ENCODE measurements around the gene PTPRH. TPM values are rescaled to one million over a fixed set of nuclear protein-coding genes. Genes with fewer than 3 reads are reported as not detected.

PTPRH gene
- total RNA-seq, 1 experiment from 2014 or later, result 0.39 TPM

- no peak for DNase-seq (ENCODE audit: low read depth)
These were observed 76.7 kb downstream of the PTPRH start for GRCh38 chr19:55132453-55133129.

- no peak for DNase-seq (ENCODE audit: low read depth)
These were observed 77.9 kb downstream of the PTPRH start for GRCh38 chr19:55131421-55131820.

Small RNA genes lying within 50 kb of the gene (small RNA-seq; reads per million reads assigned to genes)
- gene MIR6802, result not detected
- gene MIR6803, result not detected
- gene MIR6804, result not detected
- not detected for gene RF01210

Other genes with a start within 250 kb of the PTPRH start
- gene NLRP2, start 243.1 kb downstream of the PTPRH start, total RNA-seq (2014; rRNA removed; shearing (Covaris generic)), result not detected in 2 replicates
- gene GP6, start 171.2 kb downstream of the PTPRH start, total RNA-seq (2014; rRNA removed; shearing (Covaris generic)), result 0.03 and 0.05 TPM in 2 replicates
- gene RDH13, start 146.4 kb downstream of the PTPRH start, total RNA-seq (2014; rRNA removed; shearing (Covaris generic)), result 15.6 and 18.6 TPM in 2 replicates
- gene EPS8L1, start 133.6 kb downstream of the PTPRH start, total RNA-seq (2014; rRNA removed; shearing (Covaris generic)), result 7.3 and 7.8 TPM in 2 replicates
- gene PPP1R12C, start 91.9 kb downstream of the PTPRH start, total RNA-seq (2014; rRNA removed; shearing (Covaris generic)), result 51.1 and 57.6 TPM in 2 replicates
- gene TNNT1, start 60.3 kb downstream of the PTPRH start, total RNA-seq (2014; rRNA removed; shearing (Covaris generic)), result 28.7 and 33.4 TPM in 2 replicates
- not detected in 2 replicates for gene TNNI3, start 51.8 kb downstream of the PTPRH start, total RNA-seq (2014; rRNA removed; shearing (Covaris generic))
- gene DNAAF3, start 42.9 kb downstream of the PTPRH start, total RNA-seq (2014; rRNA removed; shearing (Covaris generic)), result 2.0 and 2.2 TPM in 2 replicates
- not detected in 2 replicates for gene SYT5, start 29.2 kb downstream of the PTPRH start, total RNA-seq (2014; rRNA removed; shearing (Covaris generic))
- gene TMEM86B, start 19.3 kb upstream of the PTPRH start, total RNA-seq (2014; rRNA removed; shearing (Covaris generic)), result 1.7 and 1.8 TPM in 2 replicates
- 64.6 and 82.5 TPM in 2 replicates for gene PPP6R1, start 49.5 kb upstream of the PTPRH start, total RNA-seq (2014; rRNA removed; shearing (Covaris generic))
- gene HSPBP1, start 70.6 kb upstream of the PTPRH start, total RNA-seq (2014; rRNA removed; shearing (Covaris generic)), result 77.4 and 77.8 TPM in 2 replicates
- gene BRSK1, start 74.5 kb upstream of the PTPRH start, total RNA-seq (2014; rRNA removed; shearing (Covaris generic)), result 1.7 and 7.6 TPM in 2 replicates
- gene TMEM150B, start 115.8 kb upstream of the PTPRH start, total RNA-seq (2014; rRNA removed; shearing (Covaris generic)), result not detected in 2 replicates
- 2.4 and 5.8 TPM in 2 replicates for gene KMT5C, start 130.4 kb upstream of the PTPRH start, total RNA-seq (2014; rRNA removed; shearing (Covaris generic))
- not detected in 2 replicates for gene COX6B2, start 145.2 kb upstream of the PTPRH start, total RNA-seq (2014; rRNA removed; shearing (Covaris generic))
- not detected in 2 replicates for gene GARIN5B, start 153.8 kb upstream of the PTPRH start, total RNA-seq (2014; rRNA removed; shearing (Covaris generic))
- 52.7 and 56.0 TPM in 2 replicates for gene IL11, start 161.0 kb upstream of the PTPRH start, total RNA-seq (2014; rRNA removed; shearing (Covaris generic))
- gene TMEM190, start 167.3 kb upstream of the PTPRH start, total RNA-seq (2014; rRNA removed; shearing (Covaris generic)), result not detected in 2 replicates
- gene TMEM238, start 174.8 kb upstream of the PTPRH start, total RNA-seq (2014; rRNA removed; shearing (Covaris generic)), result 1.1 and 1.3 TPM in 2 replicates
- gene RPL28, start 176.4 kb upstream of the PTPRH start, total RNA-seq (2014; rRNA removed; shearing (Covaris generic)), result 733 and 1,703 TPM in 2 replicates
- gene UBE2S, start 198.3 kb upstream of the PTPRH start, total RNA-seq (2014; rRNA removed; shearing (Covaris generic)), result 646 and 1,047 TPM in 2 replicates
- not detected in 2 replicates for gene SHISA7, start 233.8 kb upstream of the PTPRH start, total RNA-seq (2014; rRNA removed; shearing (Covaris generic))